ENCODE data around the gene MBD3L5.

- TF ChIP-seq, protein P1, sequence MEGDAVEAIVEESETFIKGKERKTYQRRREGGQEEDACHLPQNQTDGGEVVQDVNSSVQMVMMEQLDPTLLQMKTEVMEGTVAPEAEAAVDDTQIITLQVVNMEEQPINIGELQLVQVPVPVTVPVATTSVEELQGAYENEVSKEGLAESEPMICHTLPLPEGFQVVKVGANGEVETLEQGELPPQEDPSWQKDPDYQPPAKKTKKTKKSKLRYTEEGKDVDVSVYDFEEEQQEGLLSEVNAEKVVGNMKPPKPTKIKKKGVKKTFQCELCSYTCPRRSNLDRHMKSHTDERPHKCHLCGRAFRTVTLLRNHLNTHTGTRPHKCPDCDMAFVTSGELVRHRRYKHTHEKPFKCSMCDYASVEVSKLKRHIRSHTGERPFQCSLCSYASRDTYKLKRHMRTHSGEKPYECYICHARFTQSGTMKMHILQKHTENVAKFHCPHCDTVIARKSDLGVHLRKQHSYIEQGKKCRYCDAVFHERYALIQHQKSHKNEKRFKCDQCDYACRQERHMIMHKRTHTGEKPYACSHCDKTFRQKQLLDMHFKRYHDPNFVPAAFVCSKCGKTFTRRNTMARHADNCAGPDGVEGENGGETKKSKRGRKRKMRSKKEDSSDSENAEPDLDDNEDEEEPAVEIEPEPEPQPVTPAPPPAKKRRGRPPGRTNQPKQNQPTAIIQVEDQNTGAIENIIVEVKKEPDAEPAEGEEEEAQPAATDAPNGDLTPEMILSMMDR (conservative IDR thresholded peaks at IDR 0.05) = no peak
- TF ChIP-seq ZFX (IDR thresholded peaks at IDR 0.05) = no peak
Measured at GRCh38 chr19:7007859-7008258, 22.5 kb upstream of the MBD3L5 start.

Measured in C4-2B (cell line).